HCT116 (cell line): ENCODE data around the gene LCE1A. TPM values are rescaled to one million over a fixed set of nuclear protein-coding genes. Genes with fewer than 3 reads are reported as not detected.

Experiments
- ATAC-seq: fragments of 200-7000 bp; cut with Tn5 transposase; 2 replicates; pipeline ENCODE4 v1.9.1; 2020; ENCODE audit warnings: mild to moderate bottlenecking, moderate library complexity
- BruUV-seq: library from RNA; stranded (reverse); fragments of 400-500 nt; replicated peaks from 2 replicates; lab custom pipeline; 2021; lab: Mats Ljungman, UMichigan
- CTCF ChIA-PET: fragments of 300-600 bp; sonication (Branson Sonifier 250); formaldehyde crosslinking; loops from one replicate; lab custom pipeline; 2021; ENCODE audit warnings: antibody characterized with exemption; lab: Charles Lee
- POLR2A ChIA-PET: fragments of 300-600, 350-600 bp; sonication (Branson Sonifier 250); formaldehyde crosslinking; loops from one replicate; lab custom pipeline; 2021; ENCODE audit warnings: antibody characterized with exemption; lab: Charles Lee
- RAD21 ChIA-PET, 2 experiments: fragments of 300-600 bp; sonication (Branson Sonifier 250); formaldehyde crosslinking; loops; one replicate each; lab custom pipeline; 2023; ENCODE audit warnings: low total read pairs in 2 of 2; ENCODE audit not compliant: uncharacterized antibody in 2 of 2, unreplicated experiment in 2 of 2, low non-redundant PET in 1 of 2; lab: Charles Lee
- DNase-seq: peaks from one replicate; pipeline ENCODE4 v3.0.0-alpha.2; 2010; ENCODE audit warnings: low read depth, low spot score
- H2AFZ ChIP-seq: fragments of 200-600 bp; shearing (Covaris generic), sonication (generic); 2 replicates; pipeline ENCODE4 v1.6.1; 2017; ENCODE audit warnings: low read depth, mixed run types, mixed read lengths, antibody characterized with exemption, low read length; ENCODE audit not compliant: poor library complexity, severe bottlenecking
- H3K27ac ChIP-seq: 2 replicates; pipeline ENCODE4 v1.5.1; 2012; ENCODE audit warnings: low read depth, low read length
- H3K27me3 ChIP-seq: fragments of 200-600 bp; sonication (generic); 2 replicates; pipeline ENCODE4 v1.6.1; 2016; ENCODE audit warnings: mixed run types, low read length, mixed read lengths; ENCODE audit not compliant: insufficient read depth
- H3K36me3 ChIP-seq, 2 experiments: fragments of 200-500 bp in 1 of 2; fragments of 200-600 bp in 1 of 2; sonication (Bioruptor generic) in 1 of 2; sonication (generic) in 1 of 2; 2 replicates each; pipeline versions ENCODE4 v1.5.1 to v1.6.1; 2014 to 2016; ENCODE audit warnings: low read length in 2 of 2, inconsistent platforms in 1 of 2, mixed read lengths in 1 of 2, mixed run types in 1 of 2; ENCODE audit not compliant: insufficient read depth in 2 of 2, control insufficient read depth in 1 of 2
- H3K4me1 ChIP-seq, 2 experiments: fragments of 200-600 bp in 1 of 2; sonication (generic) in 1 of 2; 2 replicates each; pipeline versions ENCODE4 v1.5.1 to v1.6.1; 2012 to 2017; ENCODE audit warnings: low read length in 2 of 2, inconsistent platforms in 1 of 2, mild to moderate bottlenecking in 1 of 2, mixed read lengths in 1 of 2, mixed run types in 1 of 2, moderate library complexity in 1 of 2; ENCODE audit not compliant: insufficient read depth in 2 of 2, control insufficient read depth in 1 of 2
- H3K4me2 ChIP-seq: fragments of 200-600 bp; sonication (generic); 2 replicates; pipeline ENCODE4 v1.6.1; 2017; ENCODE audit warnings: mixed run types, low read length, mixed read lengths
- H3K4me3 ChIP-seq, 2 experiments: fragments of 200-600 bp in 1 of 2; sonication (generic) in 1 of 2; replicated peaks in 1 of 2; 2 replicates each; pipeline ENCODE4 v1.5.1; 2011 to 2016; ENCODE audit warnings: low read length in 2 of 2, control low read depth in 1 of 2, low read depth in 1 of 2, mild to moderate bottlenecking in 1 of 2, mixed read lengths in 1 of 2, mixed run types in 1 of 2
- H3K79me2 ChIP-seq: fragments of 200-600 bp; sonication (generic); 2 replicates; pipeline ENCODE4 v1.6.1; 2017; ENCODE audit warnings: mild to moderate bottlenecking, mixed run types, low read length, moderate library complexity, mixed read lengths; ENCODE audit not compliant: insufficient read depth
- H3K9ac ChIP-seq: fragments of 200-600 bp; sonication (generic); 2 replicates; pipeline ENCODE4 v1.6.1; 2016; ENCODE audit warnings: low read length, mixed read lengths
- H3K9me2 ChIP-seq: fragments of 200-600 bp; sonication (generic), shearing (Covaris generic); 2 replicates; pipeline ENCODE4 v1.6.1; 2017; ENCODE audit warnings: mixed run types, mild to moderate bottlenecking, moderate library complexity; ENCODE audit not compliant: insufficient read depth
- H3K9me3 ChIP-seq, 2 experiments: fragments of 200-500 bp in 1 of 2; fragments of 200-600 bp in 1 of 2; sonication (Bioruptor generic) in 1 of 2; sonication (generic) in 1 of 2; 2 replicates each; pipeline ENCODE4 v1.6.1; 2014 to 2017; ENCODE audit warnings: low read length in 2 of 2, mixed read lengths in 2 of 2, inconsistent platforms in 1 of 2, low read depth in 1 of 2, mild to moderate bottlenecking in 1 of 2, mixed run types in 1 of 2, moderate library complexity in 1 of 2; ENCODE audit not compliant: control insufficient read depth in 1 of 2, insufficient read depth in 1 of 2
- H4K20me1 ChIP-seq: fragments of 200-600 bp; sonication (generic), shearing (Covaris generic); 2 replicates; pipeline ENCODE4 v1.6.1; 2017; ENCODE audit warnings: mixed run types, mild to moderate bottlenecking, moderate library complexity; ENCODE audit not compliant: insufficient read depth
- CEBPB ChIP-seq: IDR thresholded peaks from 2 replicates; pipeline ENCODE4 v1.6.1; 2012; ENCODE audit warnings: low read depth
- EGR1 ChIP-seq: IDR thresholded peaks from 2 replicates; pipeline ENCODE4 v1.6.1; 2012; ENCODE audit warnings: low read depth
- ELF1 ChIP-seq: IDR thresholded peaks from 2 replicates; pipeline ENCODE4 v1.6.1; 2012; ENCODE audit warnings: low read depth, borderline replicate concordance
- MAX ChIP-seq: IDR thresholded peaks from 2 replicates; pipeline ENCODE4 v1.6.1; 2012
- POLR2A ChIP-seq: IDR thresholded peaks from 2 replicates; pipeline ENCODE4 v1.7.0; 2011; ENCODE audit warnings: borderline replicate concordance; ENCODE audit not compliant: insufficient read depth, insufficient read length; ENCODE audit errors: extremely low read depth
- POLR2AphosphoS5 ChIP-seq: IDR thresholded peaks from 2 replicates; pipeline ENCODE4 v1.6.1; 2011; ENCODE audit warnings: mild to moderate bottlenecking, low read depth, low read length, moderate library complexity
- RAD21 ChIP-seq: IDR thresholded peaks from 2 replicates; pipeline ENCODE4 v1.6.1; 2012; ENCODE audit warnings: low read depth, mild to moderate bottlenecking
- SP1 ChIP-seq: IDR thresholded peaks from 2 replicates; pipeline ENCODE4 v1.6.1; 2012; ENCODE audit warnings: low read depth
- SRF ChIP-seq: IDR thresholded peaks from 2 replicates; pipeline ENCODE4 v1.6.1; 2012; ENCODE audit warnings: low read depth
- TCF7L2 ChIP-seq: IDR thresholded peaks from 2 replicates; pipeline ENCODE4 v1.7.0; 2011; ENCODE audit warnings: borderline replicate concordance, inconsistent platforms; ENCODE audit not compliant: insufficient read depth, insufficient read length; ENCODE audit errors: extremely low read depth
- ZBTB33 ChIP-seq: IDR thresholded peaks from 2 replicates; pipeline ENCODE4 v1.6.1; 2011; ENCODE audit warnings: mild to moderate bottlenecking, low read length, moderate library complexity; ENCODE audit not compliant: insufficient replicate concordance; ENCODE audit errors: extremely low read depth
- ZFX ChIP-seq: fragments of 450-650 bp; IDR thresholded peaks from 2 replicates; pipeline ENCODE4 v1.6.1; 2017
- intact Hi-C: fragments of 100-400 bp; cut with micrococcal nuclease; formaldehyde crosslinking; loops from 2 replicates; pipeline ENCODE4 v1.10.0; 2022
- total RNA-seq: library from RNA; stranded (reverse); gene quantifications from one replicate; pipeline ENCODE4 v1.2.1, GENCODE V29; 2021; ENCODE audit not compliant: unreplicated experiment

The LCE1A gene
- total RNA-seq, 1 experiment from 2014 or later, result not detected

GRCh38 chr1:152860129-152860528 lies 32.9 kb downstream of the LCE1A start (continued):
- TF ChIP-seq TCF7L2, result no peak
- no peak for TF ChIP-seq ELF1

- no peak overlapping the region for H2AFZ ChIP-seq
- no TSS peak for BruUV-seq
- H3K9ac ChIP-seq, result no peak overlapping the region
- no peaks in the 10 kb centered on the region for H4K20me1 ChIP-seq
- peaks cover 17% of the 10 kb centered on the region; the same call in 1 of the 2 replicates for H3K27me3 ChIP-seq
- POLR2A ChIA-PET, result no interaction called here
- no peaks in the 10 kb centered on the region for H3K9me3 ChIP-seq
- no peaks in the 10 kb centered on the region for H3K79me2 ChIP-seq
- DNase-seq (no peak), ATAC-seq (no peak)
- H3K36me3 ChIP-seq, result no peaks in the 10 kb centered on the region
- H3K27ac ChIP-seq, result no peak overlapping the region
- RAD21 ChIA-PET, result no interaction called here
- TF ChIP-seq SRF (no peak), EGR1 (no peak), SP1 (no peak), ZBTB33 (no peak), POLR2AphosphoS5 (no peak), MAX (no peak), POLR2A (no peak), RAD21 (no peak), CEBPB (no peak), ZFX (no peak)
- no peaks in the 10 kb centered on the region for H3K4me1 ChIP-seq
- no peak overlapping the region for H3K4me2 ChIP-seq
- H3K4me3 ChIP-seq, result no peak overlapping the region
- intact Hi-C loops, result no loop called here
- H3K9me2 ChIP-seq, result no peaks in the 10 kb centered on the region
- CTCF ChIA-PET, result no interaction called here
Measured at GRCh38 chr1:152861374-152861773, 34.1 kb downstream of the LCE1A start.
